ENCODE measurements around the gene KDM5C.

Gene KDM5C

DNA sequence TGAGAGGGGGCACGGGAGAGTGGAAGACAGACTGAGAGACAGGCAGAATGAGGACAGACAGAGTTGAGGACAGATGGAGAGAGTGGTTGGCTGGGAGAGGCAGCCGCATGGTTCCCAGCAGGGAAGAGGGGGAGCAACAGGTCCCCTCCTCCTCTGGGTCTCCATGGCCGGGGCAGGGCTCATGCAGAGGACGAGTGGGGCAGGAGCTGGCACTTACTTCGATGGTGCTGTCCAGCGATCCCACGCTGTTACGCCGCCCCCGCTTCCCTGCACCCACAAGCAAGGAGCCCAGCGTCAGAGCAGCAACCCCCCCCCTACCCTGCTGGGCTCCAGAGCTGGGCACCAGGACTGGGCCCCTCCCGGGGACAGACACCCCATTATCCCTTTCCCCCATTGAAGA is 10.6 kb upstream of the KDM5C start:
- Mint-ChIP-seq H3K9me3 (no peaks in the 10 kb centered on the region), H3K27me3 (peaks cover 11% of the 10 kb centered on the region), H3K4me3 (no peak overlapping the region), H3K36me3 (no peaks in the 10 kb centered on the region), H3K27ac (no peak overlapping the region), H3K4me1 (no peaks in the 10 kb centered on the region)
- ATAC-seq, result no peak

DNA sequence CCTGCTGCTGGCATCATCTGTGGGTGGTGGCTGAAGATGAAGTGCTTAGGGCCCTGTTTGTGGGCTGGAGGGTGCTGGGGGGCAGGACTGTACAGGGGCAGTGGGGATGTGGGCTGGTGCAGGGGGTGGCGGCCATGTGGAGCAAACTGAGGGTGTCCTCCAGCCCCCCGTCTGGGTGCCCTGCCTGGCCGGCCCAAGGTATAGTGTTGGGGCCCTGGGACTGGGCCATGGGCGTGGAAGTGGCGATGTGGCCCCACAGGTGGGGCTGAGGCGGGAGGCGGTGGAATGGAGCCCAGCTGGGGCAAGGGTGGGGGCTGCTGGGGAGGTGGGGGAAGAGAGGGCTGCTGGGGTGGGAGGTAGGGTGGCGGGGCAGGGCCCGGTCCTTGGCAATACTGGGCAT is 9.5 kb upstream of the KDM5C start:
- peaks cover 11% of the 10 kb centered on the region for H3K27me3 Mint-ChIP-seq
- no peaks in the 10 kb centered on the region for H3K9me3 Mint-ChIP-seq
- no peak overlapping the region for H3K27ac Mint-ChIP-seq
- H3K4me3 Mint-ChIP-seq, result no peak overlapping the region
- no peaks in the 10 kb centered on the region for H3K4me1 Mint-ChIP-seq
- H3K36me3 Mint-ChIP-seq, result no peaks in the 10 kb centered on the region
- peak; percentile 8 for ATAC-seq

DNA sequence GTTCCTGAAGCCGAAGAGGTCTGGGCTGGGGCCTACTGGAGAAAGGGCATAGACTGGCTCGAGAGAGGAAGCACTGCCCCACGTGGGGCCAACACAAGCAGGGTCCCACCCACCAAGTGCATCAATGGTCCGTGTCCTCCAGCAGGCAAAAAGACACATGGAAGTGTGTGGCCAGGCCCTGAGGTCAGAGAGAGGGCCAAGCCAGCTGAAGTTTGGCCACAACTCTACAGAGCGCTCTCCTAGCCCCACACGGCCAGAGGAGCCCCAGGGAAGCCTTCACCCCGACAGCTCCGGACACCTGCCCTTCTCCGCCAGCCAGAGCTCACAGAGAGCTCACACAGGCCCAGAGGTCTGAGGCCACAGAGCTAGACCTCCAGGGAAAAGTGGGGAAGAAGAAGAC is 8.5 kb upstream of the KDM5C start:
- no peaks in the 10 kb centered on the region for H3K36me3 Mint-ChIP-seq
- peaks cover 11% of the 10 kb centered on the region for H3K27me3 Mint-ChIP-seq
- H3K4me3 Mint-ChIP-seq, result no peak overlapping the region
- ATAC-seq, result no peak
- no peaks in the 10 kb centered on the region for H3K9me3 Mint-ChIP-seq
- H3K27ac Mint-ChIP-seq, result no peak overlapping the region
- H3K4me1 Mint-ChIP-seq, result no peaks in the 10 kb centered on the region

DNA sequence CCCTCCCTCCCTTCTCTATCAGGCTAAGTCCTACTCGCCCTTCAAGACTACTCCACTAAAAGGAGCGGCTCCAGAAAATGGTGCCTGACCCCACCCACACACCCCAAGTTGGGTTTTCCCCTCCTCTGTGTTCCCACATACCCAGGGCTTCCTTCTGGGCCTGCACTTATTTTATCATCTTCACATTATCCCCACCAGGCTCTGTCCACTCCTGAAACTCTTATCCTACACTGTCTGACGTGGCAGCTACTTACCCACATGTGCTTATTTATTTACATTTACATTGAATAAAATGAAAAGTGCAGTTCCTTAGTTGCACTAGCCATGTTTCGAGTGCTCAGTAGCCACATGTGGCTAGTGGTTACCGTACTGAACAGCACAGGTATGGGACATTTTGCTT is 5.1 kb upstream of the KDM5C start:
- Mint-ChIP-seq H3K27ac (no peak overlapping the region), H3K27me3 (peaks cover 4% of the 10 kb centered on the region), H3K4me1 (no peaks in the 10 kb centered on the region), H3K36me3 (no peaks in the 10 kb centered on the region), H3K9me3 (no peaks in the 10 kb centered on the region), H3K4me3 (no peak overlapping the region)
- no peak for ATAC-seq

DNA sequence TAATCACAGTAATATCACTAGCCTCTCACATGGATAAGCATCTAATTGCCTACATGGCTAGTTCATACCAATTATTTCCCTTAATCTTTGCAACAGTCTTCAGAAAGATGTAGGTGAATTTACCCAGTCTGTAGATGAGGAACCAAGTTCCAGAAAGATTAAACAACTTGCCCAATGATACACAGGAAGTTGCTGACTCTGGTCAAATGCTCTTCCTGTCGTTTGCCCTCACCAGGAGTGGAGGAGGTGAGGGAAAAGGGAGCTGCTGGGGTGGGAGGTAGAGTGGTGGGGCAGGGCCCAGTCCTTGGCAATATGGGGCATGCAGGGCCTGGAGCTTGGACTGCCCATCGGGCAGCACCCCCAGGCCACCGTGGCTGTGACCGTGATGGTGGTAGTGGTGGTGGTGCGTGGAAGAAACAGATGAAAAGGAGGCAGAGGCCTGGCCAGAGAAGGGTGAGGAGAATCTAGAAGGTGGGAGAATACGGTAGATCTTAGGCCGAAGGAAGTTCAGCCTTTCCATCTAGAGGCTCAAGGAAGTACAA is 2.3 kb upstream of the KDM5C start:
- Mint-ChIP-seq H3K9me3 (no peaks in the 10 kb centered on the region), H3K4me1 (peaks cover 17% of the 10 kb centered on the region), H3K27me3 (no peaks in the 10 kb centered on the region), H3K4me3 (no peak overlapping the region), H3K36me3 (peaks cover 7% of the 10 kb centered on the region), H3K27ac (no peak overlapping the region)
- no peak for ATAC-seq

DNA sequence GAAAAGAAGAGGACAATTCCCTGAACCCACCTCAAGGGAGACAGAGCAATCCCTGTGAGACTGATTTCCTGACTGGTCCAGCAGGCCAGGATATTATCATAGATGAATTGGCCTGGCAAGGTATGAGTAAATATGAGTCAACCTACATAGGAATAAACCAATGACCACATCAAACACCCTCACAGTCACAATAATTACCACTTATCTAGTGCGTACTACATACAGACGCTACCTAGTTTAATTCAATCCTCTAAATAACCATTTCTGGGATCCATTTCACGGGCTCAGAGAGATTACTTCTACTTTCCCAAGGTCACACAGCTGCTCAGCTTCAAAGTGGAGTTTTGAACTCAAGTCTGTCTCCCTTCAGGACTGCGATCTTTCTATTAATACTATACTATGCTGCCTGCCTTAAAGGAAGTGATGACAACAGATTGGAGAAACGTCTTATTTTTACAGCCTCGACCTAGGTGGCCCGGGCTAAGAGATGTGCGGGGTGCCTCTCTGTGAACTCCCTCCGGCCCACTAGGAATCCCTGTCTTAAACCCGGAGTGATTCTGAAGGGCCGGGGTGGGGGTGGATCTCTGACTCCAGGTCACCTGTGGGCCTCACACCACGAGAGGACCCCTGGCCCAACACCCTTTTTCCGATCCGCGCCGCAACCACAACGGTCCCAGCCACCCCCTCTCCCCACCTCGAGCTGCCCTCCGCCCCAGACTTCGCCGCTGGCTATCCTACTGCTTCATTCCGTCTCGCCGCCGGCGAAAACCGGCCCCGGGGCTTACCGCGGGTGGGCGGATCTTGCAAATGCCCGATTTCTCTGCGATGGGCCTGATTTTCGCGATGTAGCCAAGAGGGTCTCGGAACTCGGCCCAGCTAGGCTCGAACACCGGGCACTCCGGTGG is 800 bp downstream of the KDM5C start:
- Mint-ChIP-seq H3K9me3 (no peaks in the 10 kb centered on the region), H3K4me3 (peak overlapping the region; percentile 99), H3K4me1 (peaks cover 20% of the 10 kb centered on the region), H3K36me3 (peaks cover 7% of the 10 kb centered on the region), H3K27me3 (no peaks in the 10 kb centered on the region), H3K27ac (peak overlapping the region; percentile 99)
- no peak for ATAC-seq

DNA sequence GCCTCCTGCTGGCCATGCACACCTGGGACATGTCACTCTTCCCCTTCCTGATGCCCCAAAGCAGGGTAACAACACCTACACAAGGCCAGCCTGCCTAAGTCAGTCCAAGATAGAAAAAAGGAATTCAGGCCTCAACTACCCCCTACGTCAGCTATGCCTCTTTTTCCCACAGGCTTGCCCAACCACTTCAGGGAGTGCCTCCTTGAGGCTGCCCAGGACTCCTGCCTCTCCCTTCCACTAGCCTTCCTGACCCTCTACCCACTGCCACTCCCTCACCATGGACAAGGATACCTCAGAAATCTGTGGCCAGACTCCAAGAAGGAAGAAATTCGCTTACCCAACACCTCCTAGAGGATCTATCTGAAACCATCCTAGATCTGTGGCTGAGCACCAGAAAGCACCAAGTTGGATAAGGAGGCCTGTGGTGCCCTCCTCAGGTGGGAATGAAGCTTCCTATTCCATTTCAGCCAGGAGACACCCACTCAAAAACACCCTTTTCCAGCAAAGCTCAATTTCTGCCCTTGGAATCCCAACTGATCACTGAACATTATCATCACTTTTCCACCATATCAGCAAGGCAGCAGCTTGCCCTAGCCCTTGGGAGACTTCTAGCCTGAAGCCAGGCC is 1.8 kb downstream of the KDM5C start:
- Mint-ChIP-seq H3K27ac (peak overlapping the region; percentile 99), H3K36me3 (peaks cover 12% of the 10 kb centered on the region), H3K4me1 (peaks cover 20% of the 10 kb centered on the region), H3K27me3 (no peaks in the 10 kb centered on the region), H3K9me3 (no peaks in the 10 kb centered on the region), H3K4me3 (peak overlapping the region; percentile 99)
- ATAC-seq, result no peak

DNA sequence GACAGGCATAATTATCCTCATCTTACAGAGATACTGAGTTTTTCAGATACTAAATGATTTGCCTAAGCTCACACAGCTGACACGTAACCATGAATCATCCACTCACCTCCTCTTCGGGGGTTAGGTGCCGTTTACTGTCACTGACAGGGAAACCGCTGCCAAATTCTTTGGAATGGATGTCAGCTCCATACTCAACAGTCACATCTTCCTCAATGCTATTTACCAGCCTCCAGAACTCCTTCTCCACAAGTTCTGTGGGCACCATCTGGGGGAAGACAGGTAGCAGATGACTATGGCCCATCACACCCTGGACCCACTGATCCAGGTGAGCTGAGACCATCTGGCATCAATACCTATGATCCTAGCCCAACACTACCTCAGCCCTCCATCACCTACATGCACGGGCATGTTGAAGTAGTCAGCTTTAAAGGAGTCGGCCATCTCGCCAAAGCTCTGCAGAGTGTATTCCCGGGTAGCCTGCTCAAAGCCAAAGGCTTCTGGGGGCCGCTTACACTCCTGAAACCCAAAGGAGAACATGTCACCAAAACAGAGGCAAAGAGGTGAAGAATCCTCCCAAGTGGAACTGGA is 13.5 kb downstream of the KDM5C start:
- H3K27me3 Mint-ChIP-seq, result no peaks in the 10 kb centered on the region
- no peaks in the 10 kb centered on the region for H3K9me3 Mint-ChIP-seq
- peaks cover 52% of the 10 kb centered on the region for H3K36me3 Mint-ChIP-seq
- H3K27ac Mint-ChIP-seq, result no peak overlapping the region
- no peaks in the 10 kb centered on the region for H3K4me1 Mint-ChIP-seq
- no peak overlapping the region for H3K4me3 Mint-ChIP-seq
- ATAC-seq, result no peak

DNA sequence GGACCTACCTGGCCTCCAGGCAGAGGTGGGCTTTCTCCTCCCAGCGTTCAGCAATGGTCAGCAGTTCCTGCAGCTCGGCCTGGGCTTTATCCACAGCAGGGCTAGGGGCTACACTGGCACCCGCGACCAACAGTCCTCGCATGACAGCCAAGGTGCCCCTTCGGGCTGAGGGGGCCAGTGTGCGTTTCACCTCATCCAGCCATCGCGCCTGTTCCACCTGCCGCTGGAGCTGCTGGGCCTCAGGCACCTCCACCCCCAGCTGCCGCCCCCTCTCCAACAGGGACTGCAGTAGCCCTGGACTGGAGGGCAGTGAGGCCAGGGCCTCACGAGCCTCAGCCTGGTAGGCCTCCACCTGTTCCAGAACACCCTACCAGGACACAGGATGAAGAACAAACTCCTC is 28.3 kb downstream of the KDM5C start:
- H3K4me3 Mint-ChIP-seq, result no peak overlapping the region
- no peak overlapping the region for H3K27ac Mint-ChIP-seq
- H3K36me3 Mint-ChIP-seq, result peaks cover 44% of the 10 kb centered on the region
- H3K27me3 Mint-ChIP-seq, result no peaks in the 10 kb centered on the region
- H3K9me3 Mint-ChIP-seq, result no peaks in the 10 kb centered on the region
- no peaks in the 10 kb centered on the region for H3K4me1 Mint-ChIP-seq
- no peak for ATAC-seq

DNA sequence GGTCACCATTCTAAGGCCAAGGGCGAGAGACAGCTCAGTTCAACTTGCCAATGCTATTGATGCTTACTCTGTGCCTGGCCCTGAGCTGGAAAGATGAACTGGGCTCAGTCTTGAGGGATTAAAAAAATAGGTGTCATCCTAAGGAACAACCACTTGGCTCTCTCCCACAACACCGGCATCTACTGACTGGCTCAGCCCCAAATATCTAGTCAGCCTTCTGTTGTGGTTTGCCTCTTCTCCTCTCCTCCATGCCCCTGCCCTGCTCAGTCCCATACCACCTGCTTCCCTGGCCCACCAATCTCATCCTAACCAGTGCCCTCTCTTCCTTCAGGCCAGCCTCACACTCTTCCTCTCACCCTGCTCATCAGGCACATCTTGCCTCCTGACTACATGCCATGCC is 29.6 kb downstream of the KDM5C start:
- no peak for ATAC-seq
- no peaks in the 10 kb centered on the region for H3K9me3 Mint-ChIP-seq
- peak overlapping the region; percentile 54 for H3K27ac Mint-ChIP-seq
- peaks cover 44% of the 10 kb centered on the region for H3K36me3 Mint-ChIP-seq
- H3K4me1 Mint-ChIP-seq, result no peaks in the 10 kb centered on the region
- H3K27me3 Mint-ChIP-seq, result no peaks in the 10 kb centered on the region
- no peak overlapping the region for H3K4me3 Mint-ChIP-seq

DNA sequence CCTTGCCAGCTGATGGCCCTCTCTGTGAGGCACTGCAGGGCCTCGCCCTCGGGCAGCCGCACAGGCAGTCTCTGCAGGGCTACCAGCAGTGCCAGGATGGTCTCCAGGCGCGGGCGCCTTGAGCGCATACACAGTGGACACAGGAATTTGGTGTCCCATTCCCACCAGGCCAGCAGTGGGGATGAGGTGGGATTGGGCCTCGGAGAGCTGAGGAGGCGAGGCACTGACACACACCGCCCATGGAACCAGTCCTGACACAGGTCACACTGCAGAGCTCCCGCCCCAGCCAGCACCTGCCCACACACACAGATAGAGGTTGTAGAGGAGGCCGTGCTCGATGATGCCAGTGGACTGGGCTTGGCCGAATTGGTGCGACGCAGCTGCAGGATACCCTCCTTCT is 30.7 kb downstream of the KDM5C start:
- Mint-ChIP-seq H3K9me3 (no peaks in the 10 kb centered on the region), H3K27me3 (no peaks in the 10 kb centered on the region), H3K27ac (no peak overlapping the region), H3K36me3 (peaks cover 43% of the 10 kb centered on the region), H3K4me1 (no peaks in the 10 kb centered on the region), H3K4me3 (no peak overlapping the region)
- ATAC-seq, result no peak

DNA sequence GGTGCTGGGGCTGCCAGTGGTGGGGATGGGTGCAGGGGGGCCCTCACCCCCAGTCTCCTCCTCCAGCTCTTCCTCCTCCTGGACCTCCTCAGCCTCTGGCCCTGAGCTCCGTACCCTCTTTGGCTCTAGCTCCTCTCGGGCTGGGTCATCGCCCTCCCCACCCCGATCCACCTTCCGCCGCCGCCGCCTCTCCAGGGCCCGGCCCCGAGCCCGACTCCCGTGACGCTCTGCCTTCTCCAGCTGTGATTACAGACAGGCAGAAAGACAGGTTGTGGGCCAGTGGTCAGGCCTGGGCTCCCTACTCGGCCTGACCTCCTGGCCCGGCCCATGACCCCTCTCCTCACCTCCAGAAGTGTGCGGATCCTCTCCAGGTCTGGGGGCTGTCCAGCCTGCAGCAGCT is 31.9 kb downstream of the KDM5C start:
- Mint-ChIP-seq H3K4me3 (no peak overlapping the region), H3K9me3 (no peaks in the 10 kb centered on the region), H3K27ac (no peak overlapping the region), H3K36me3 (peaks cover 31% of the 10 kb centered on the region), H3K4me1 (no peaks in the 10 kb centered on the region), H3K27me3 (no peaks in the 10 kb centered on the region)
- no peak for ATAC-seq

DNA sequence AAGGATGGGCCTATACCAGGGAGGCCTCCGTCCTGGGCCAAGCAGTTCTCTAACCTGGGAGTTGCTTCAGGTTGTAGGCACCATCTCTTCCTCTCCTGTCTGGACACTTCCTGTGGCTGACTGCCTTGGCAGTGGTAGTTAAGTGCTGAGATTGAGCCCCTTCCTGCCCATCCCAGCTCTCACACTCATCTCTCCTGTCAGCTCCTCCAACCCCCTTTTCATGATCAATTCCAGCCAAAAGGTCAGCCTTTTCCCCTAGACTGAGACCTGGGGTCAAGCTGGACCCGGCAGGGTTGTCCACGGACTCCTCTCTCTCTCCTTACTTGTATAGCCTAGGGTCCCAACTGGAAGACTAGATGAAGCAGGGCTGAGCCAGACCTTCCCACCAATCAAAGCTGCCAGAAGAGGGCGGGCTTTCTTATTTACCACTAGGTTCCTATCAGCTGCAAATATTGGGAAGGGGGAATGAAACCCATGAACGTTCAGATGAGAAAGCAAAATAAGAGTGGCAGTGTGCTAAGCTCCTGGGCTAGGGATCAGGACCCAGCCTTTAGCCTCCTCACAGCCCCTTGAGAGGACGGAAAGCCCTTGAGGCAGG is 34.5 kb downstream of the KDM5C start:
- H3K4me3 Mint-ChIP-seq, result no peak overlapping the region
- no peak for ATAC-seq
- no peaks in the 10 kb centered on the region for H3K4me1 Mint-ChIP-seq
- H3K27ac Mint-ChIP-seq, result peak overlapping the region; percentile 21
- no peaks in the 10 kb centered on the region for H3K9me3 Mint-ChIP-seq
- H3K27me3 Mint-ChIP-seq, result no peaks in the 10 kb centered on the region
- H3K36me3 Mint-ChIP-seq, result peaks cover 10% of the 10 kb centered on the region

DNA sequence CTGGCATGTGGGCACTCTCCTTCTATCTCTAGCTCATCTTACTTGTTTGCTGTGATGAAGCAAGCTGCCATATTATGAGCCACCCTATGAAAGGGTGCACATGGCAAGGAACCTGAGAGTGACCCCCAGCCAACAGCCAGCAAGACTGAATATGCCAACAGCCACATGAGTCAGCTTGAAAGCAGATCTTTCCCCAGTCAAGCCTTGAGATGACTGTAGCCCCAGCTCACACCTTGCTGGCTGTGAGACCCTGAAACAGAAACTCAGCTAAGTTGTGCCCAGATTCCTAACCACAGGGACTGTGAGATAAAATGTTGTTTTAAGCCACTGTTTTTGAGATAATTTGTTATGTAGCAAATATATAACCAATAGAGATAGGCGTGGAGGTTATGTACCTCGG is 36.2 kb downstream of the KDM5C start:
- H3K27me3 Mint-ChIP-seq, result no peaks in the 10 kb centered on the region
- H3K27ac Mint-ChIP-seq, result no peak overlapping the region
- H3K9me3 Mint-ChIP-seq, result no peaks in the 10 kb centered on the region
- no peaks in the 10 kb centered on the region for H3K4me1 Mint-ChIP-seq
- ATAC-seq, result peak; percentile 61
- peaks cover 7% of the 10 kb centered on the region for H3K36me3 Mint-ChIP-seq
- H3K4me3 Mint-ChIP-seq, result no peak overlapping the region

DNA sequence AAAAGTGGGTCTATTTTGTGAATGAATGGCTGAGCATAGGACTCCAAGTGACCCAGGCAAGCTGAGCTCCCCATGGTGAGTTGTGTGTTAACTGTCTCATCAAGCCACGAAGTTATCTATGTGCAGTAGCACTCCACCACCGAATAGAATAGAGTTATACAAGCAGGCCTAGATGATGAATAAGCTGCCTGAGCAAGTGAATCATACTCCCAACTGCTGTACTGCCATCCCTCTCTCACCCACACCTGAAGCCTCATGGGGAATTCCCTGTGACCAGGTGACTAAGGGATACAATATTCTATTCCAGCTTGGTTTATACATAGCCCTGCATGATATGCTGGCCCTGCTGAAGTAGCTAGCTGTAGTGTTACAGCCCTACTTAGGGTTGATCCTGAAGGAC is 38.7 kb downstream of the KDM5C start:
- no peak overlapping the region for H3K4me3 Mint-ChIP-seq
- no peaks in the 10 kb centered on the region for H3K4me1 Mint-ChIP-seq
- H3K36me3 Mint-ChIP-seq, result no peaks in the 10 kb centered on the region
- no peak for ATAC-seq
- no peak overlapping the region for H3K27ac Mint-ChIP-seq
- no peaks in the 10 kb centered on the region for H3K9me3 Mint-ChIP-seq
- no peaks in the 10 kb centered on the region for H3K27me3 Mint-ChIP-seq

All from stimulated activated memory B cell treated with anti-CD40 and anti-IgM and Interleukin-4, amounts not matched to agents 10 μg/mL and 1 μg/mL and 100 μg/mL, for 72 hours (primary cell).